Vagina (tissue), 2 donors: ENCODE measurements around the gene NELL1. TPM values are rescaled to one million over a fixed set of nuclear protein-coding genes. Genes with fewer than 3 reads are reported as not detected.

Experiments used
- DNase-seq, 2 donors: peaks; one replicate each; pipeline ENCODE4 v3.0.0-alpha.2; 2017; ENCODE audit errors: extremely low spot score in 2 of 2
- H3K27ac ChIP-seq: fragments of 200-600 bp; sonication (generic); one replicate; pipeline ENCODE4 v1.5.1; 2019
- H3K27me3 ChIP-seq: fragments of 200-600 bp; sonication (generic); one replicate; pipeline ENCODE4 v1.5.1; 2019
- H3K36me3 ChIP-seq, 2 donors: fragments of 200-600 bp; sonication (generic); one replicate each; pipeline ENCODE4 v1.5.1; 2017 to 2019
- H3K4me1 ChIP-seq: fragments of 200-600 bp; sonication (generic); one replicate; pipeline ENCODE4 v1.5.1; 2019
- H3K4me3 ChIP-seq, 2 donors: fragments of 200-600 bp; sonication (generic); 1 replicate in 1 of 2; 2 replicates in 1 of 2; pipeline ENCODE4 v1.5.1; 2016 to 2019
- H3K9me3 ChIP-seq: fragments of 200-600 bp; sonication (generic); one replicate; pipeline ENCODE4 v1.5.1; 2019
- CTCF ChIP-seq, 3 experiments: fragments of 450-650 bp in 2 of 3; fragments of 200-600 bp in 1 of 3; sonication (generic) in 1 of 3; IDR thresholded peaks; one replicate each; pipeline ENCODE4 v1.5.1; 2017 to 2019; ENCODE audit warnings: antibody characterized with exemption in 3 of 3, mild to moderate bottlenecking in 2 of 3, moderate library complexity in 2 of 3
- POLR2A ChIP-seq, 2 donors: fragments of 450-650 bp; IDR thresholded peaks; one replicate each; pipeline ENCODE4 v1.6.1; 2017; ENCODE audit warnings: antibody characterized with exemption in 2 of 2, mild to moderate bottlenecking in 2 of 2, moderate library complexity in 2 of 2
- POLR2AphosphoS5 ChIP-seq, 2 donors: sonication (generic); formaldehyde crosslinking; IDR thresholded peaks; one replicate each; pipeline ENCODE4 v1.9.0; 2017; ENCODE audit warnings: antibody characterized with exemption in 2 of 2, mild to moderate bottlenecking in 2 of 2, low read depth in 1 of 2; ENCODE audit not compliant: insufficient read depth in 1 of 2
- intact Hi-C: fragments of 100-400 bp; cut with DNase I; formaldehyde crosslinking; loops from one replicate; pipeline ENCODE4 v1.15.1; 2023
- total RNA-seq: library from RNA; depleted of rRNA; stranded (reverse); fragments of >200 nt; gene quantifications from one replicate; pipeline ENCODE4 v1.2.3, GENCODE V29; 2016

The NELL1 gene
- total RNA-seq, 1 donor from 2014 or later = 0.49 TPM

- TF ChIP-seq POLR2A (IDR thresholded peaks at IDR 0.05) (no peak), CTCF (IDR thresholded peaks at IDR 0.05) (no peak), POLR2AphosphoS5 (IDR thresholded peaks at IDR 0.05; ENCODE audit: insufficient read depth in 1 of 2, low read depth in 1 of 2) (no peak)
- Histone ChIP-seq H3K9me3 (no peaks in the 10 kb centered on the region), H3K4me1 (no peaks in the 10 kb centered on the region), H3K4me3 (no peak overlapping the region), H3K27me3 (no peaks in the 10 kb centered on the region), H3K36me3 (no peaks in the 10 kb centered on the region), H3K27ac (no peak overlapping the region)
- intact Hi-C loops = no loop called here
- DNase-seq = no peak
These were observed 705.0 kb downstream of the NELL1 start for GRCh38 chr11:21374376-21374775.

GRCh38 chr11:21385669-21386440 is 716.5 kb downstream of the NELL1 start:
- Histone ChIP-seq H3K9me3 (no peaks in the 10 kb centered on the region), H3K27me3 (no peaks in the 10 kb centered on the region), H3K4me1 (no peaks in the 10 kb centered on the region), H3K27ac (no peak overlapping the region), H3K4me3 (no peak overlapping the region), H3K36me3 (no peaks in the 10 kb centered on the region)
- intact Hi-C loops = no loop called here
- TF ChIP-seq CTCF (IDR thresholded peaks at IDR 0.05) (no peak), POLR2A (IDR thresholded peaks at IDR 0.05) (no peak), POLR2AphosphoS5 (IDR thresholded peaks at IDR 0.05; ENCODE audit: insufficient read depth in 1 of 2, low read depth in 1 of 2) (no peak)
- no peak for DNase-seq

GRCh38 chr11:21390430-21390829 is 721.0 kb downstream of the NELL1 start:
- DNase-seq = no peak
- Histone ChIP-seq H3K4me1 (no peaks in the 10 kb centered on the region), H3K36me3 (no peaks in the 10 kb centered on the region), H3K27ac (no peak overlapping the region), H3K9me3 (no peaks in the 10 kb centered on the region), H3K27me3 (no peaks in the 10 kb centered on the region), H3K4me3 (no peak overlapping the region)
- intact Hi-C loops = no loop called here
- TF ChIP-seq CTCF (IDR thresholded peaks at IDR 0.05) (no peak), POLR2AphosphoS5 (IDR thresholded peaks at IDR 0.05; ENCODE audit: insufficient read depth in 1 of 2, low read depth in 1 of 2) (no peak), POLR2A (IDR thresholded peaks at IDR 0.05) (no peak)

- H3K9me3 ChIP-seq = no peaks in the 10 kb centered on the region
- no peak for DNase-seq
These were observed 727.1 kb downstream of the NELL1 start for GRCh38 chr11:21396342-21397008.

More at GRCh38 chr11:21396342-21397008, 727.1 kb downstream of the NELL1 start:
- Histone ChIP-seq H3K4me3 (no peak overlapping the region), H3K4me1 (no peaks in the 10 kb centered on the region), H3K36me3 (no peaks in the 10 kb centered on the region), H3K27me3 (no peaks in the 10 kb centered on the region), H3K27ac (no peak overlapping the region)
- no peak for TF ChIP-seq CTCF (IDR thresholded peaks at IDR 0.05)
- no peak for TF ChIP-seq POLR2AphosphoS5 (IDR thresholded peaks at IDR 0.05; ENCODE audit: insufficient read depth in 1 of 2, low read depth in 1 of 2)
- TF ChIP-seq POLR2A (IDR thresholded peaks at IDR 0.05) = no peak
- intact Hi-C loops = no loop called here
